Activated T-cell treated with anti-CD3 and anti-CD28 coated beads, Interleukin-2, amount 50 U/mL, for 4 hours (primary cell): Measurements from ENCODE around the gene OR5B21. TPM values are rescaled to one million over a fixed set of nuclear protein-coding genes. Genes with fewer than 3 reads are reported as not detected.
A peak's percentile ranks its signal among the peaks of the same experiment; 100 is the strongest.

Experiments used
- ATAC-seq, 2 donors: fragments of 200-7000 bp; cut with Tn5 transposase; one replicate each; pipeline ENCODE4 v1.10.0; 2021
- DNase-seq: peaks from one replicate; pipeline ENCODE4 v3.0.0-alpha.2; 2020
- H3K27me3 Mint-ChIP-seq: one replicate; pipeline ENCODE4 v1.8.0; 2021; ENCODE audit warnings: low read depth, mixed read lengths
- H3K36me3 Mint-ChIP-seq: one replicate; pipeline ENCODE4 v1.8.0; 2022; ENCODE audit warnings: mixed read lengths; ENCODE audit not compliant: insufficient read depth
- H3K4me1 Mint-ChIP-seq: one replicate; pipeline ENCODE4 v1.8.0; 2021; ENCODE audit warnings: low read depth, mixed read lengths
- H3K4me3 Mint-ChIP-seq: one replicate; pipeline ENCODE4 v1.8.0; 2021; ENCODE audit warnings: mild to moderate bottlenecking, moderate library complexity, mixed read lengths
- H3K9me3 Mint-ChIP-seq: one replicate; pipeline ENCODE4 v1.8.0; 2021; ENCODE audit warnings: mixed read lengths
- total RNA-seq, 3 donors: library from RNA; stranded (reverse); gene quantifications; one replicate each; pipeline ENCODE4 v1.2.1, GENCODE V29; 2021

OR5B21 gene
- total RNA-seq = not detected

GRCh38 chr11:58508005-58508404 is at the start of gene OR5B21:
TSS of gene OR5B21 (minus strand) at chr11:58508105. CDS start at chr11:58508105, 0 bp downstream.
- no peak for ATAC-seq
- Mint-ChIP-seq H3K36me3 (peaks cover 10% of the 10 kb centered on the region), H3K27me3 (no peaks in the 10 kb centered on the region), H3K4me3 (no peak within 1 kb of the TSS), H3K4me1 (peaks cover 5% of the 10 kb centered on the region), H3K9me3 (no peaks in the 10 kb centered on the region)
- DNase-seq = no peak

GRCh38 chr11:58549644-58550043 is 41.7 kb upstream of the OR5B21 start:
- Mint-ChIP-seq H3K27me3 (no peaks in the 10 kb centered on the region), H3K4me1 (peaks cover 7% of the 10 kb centered on the region), H3K9me3 (no peaks in the 10 kb centered on the region), H3K36me3 (peaks cover 85% of the 10 kb centered on the region), H3K4me3 (no peak overlapping the region)
- ATAC-seq = no peak
- DNase-seq = no peak

GRCh38 chr11:58546841-58547240 is 38.9 kb upstream of the OR5B21 start:
- DNase-seq (no peak), ATAC-seq (no peak)
- Mint-ChIP-seq H3K9me3 (no peaks in the 10 kb centered on the region), H3K36me3 (peaks cover 82% of the 10 kb centered on the region), H3K4me1 (peaks cover 21% of the 10 kb centered on the region), H3K4me3 (no peak overlapping the region), H3K27me3 (no peaks in the 10 kb centered on the region)

- H3K27me3 Mint-ChIP-seq = no peaks in the 10 kb centered on the region
- peaks cover 55% of the 10 kb centered on the region for H3K4me1 Mint-ChIP-seq
- ATAC-seq = no peak
- H3K36me3 Mint-ChIP-seq = peaks cover 67% of the 10 kb centered on the region
- no peaks in the 10 kb centered on the region for H3K9me3 Mint-ChIP-seq
- no peak for DNase-seq
- H3K4me3 Mint-ChIP-seq = no peak overlapping the region
Measured at GRCh38 chr11:58531865-58532341, 24.0 kb upstream of the OR5B21 start.

GRCh38 chr11:58530236-58530635 is 22.3 kb upstream of the OR5B21 start:
- H3K9me3 Mint-ChIP-seq = no peaks in the 10 kb centered on the region
- peaks cover 53% of the 10 kb centered on the region for H3K4me1 Mint-ChIP-seq
- DNase-seq (no peak), ATAC-seq (peak in 1 of 2 donors; percentile 27)
- peaks cover 55% of the 10 kb centered on the region for H3K36me3 Mint-ChIP-seq
- H3K27me3 Mint-ChIP-seq = no peaks in the 10 kb centered on the region
- H3K4me3 Mint-ChIP-seq = no peak overlapping the region

- Mint-ChIP-seq H3K36me3 (peaks cover 33% of the 10 kb centered on the region), H3K4me1 (peaks cover 60% of the 10 kb centered on the region)
Measured at GRCh38 chr11:58527429-58527828, 19.5 kb upstream of the OR5B21 start.

GRCh38 chr11:58526721-58527120 is 18.8 kb upstream of the OR5B21 start:
- Mint-ChIP-seq H3K36me3 (peaks cover 33% of the 10 kb centered on the region), H3K27me3 (no peaks in the 10 kb centered on the region), H3K4me3 (no peak overlapping the region)

More at GRCh38 chr11:58527429-58527828, 19.5 kb upstream of the OR5B21 start:
- DNase-seq (no peak), ATAC-seq (no peak)
- H3K4me3 Mint-ChIP-seq = no peak overlapping the region
- no peaks in the 10 kb centered on the region for H3K9me3 Mint-ChIP-seq
- H3K27me3 Mint-ChIP-seq = no peaks in the 10 kb centered on the region

GRCh38 chr11:58525037-58525614 is 17.2 kb upstream of the OR5B21 start:
- ATAC-seq (peak; percentile 79 to 82), DNase-seq (no peak)
- Mint-ChIP-seq H3K9me3 (no peaks in the 10 kb centered on the region), H3K27me3 (no peaks in the 10 kb centered on the region), H3K36me3 (peaks cover 26% of the 10 kb centered on the region), H3K4me3 (peak overlapping the region; percentile 68), H3K4me1 (peaks cover 64% of the 10 kb centered on the region)

More at GRCh38 chr11:58526721-58527120, 18.8 kb upstream of the OR5B21 start:
- peaks cover 67% of the 10 kb centered on the region for H3K4me1 Mint-ChIP-seq
- DNase-seq (no peak), ATAC-seq (no peak)
- no peaks in the 10 kb centered on the region for H3K9me3 Mint-ChIP-seq

GRCh38 chr11:58524232-58525036 is 16.5 kb upstream of the OR5B21 start:
- Mint-ChIP-seq H3K27me3 (no peaks in the 10 kb centered on the region), H3K4me3 (peak overlapping the region; percentile 68), H3K36me3 (peaks cover 22% of the 10 kb centered on the region), H3K4me1 (peaks cover 59% of the 10 kb centered on the region), H3K9me3 (no peaks in the 10 kb centered on the region)
- peak; percentile 49 to 60 for ATAC-seq
- DNase-seq = peak; percentile 33

- H3K36me3 Mint-ChIP-seq = no peaks in the 10 kb centered on the region
- H3K9me3 Mint-ChIP-seq = no peaks in the 10 kb centered on the region
- no peaks in the 10 kb centered on the region for H3K27me3 Mint-ChIP-seq
- no peak overlapping the region for H3K4me3 Mint-ChIP-seq
- DNase-seq = no peak
- ATAC-seq = peak in 1 of 2 donors; percentile 35
- H3K4me1 Mint-ChIP-seq = no peaks in the 10 kb centered on the region
Measured at GRCh38 chr11:58513747-58514367, 6.0 kb upstream of the OR5B21 start.

- Mint-ChIP-seq H3K4me1 (no peaks in the 10 kb centered on the region), H3K4me3 (no peak overlapping the region), H3K27me3 (no peaks in the 10 kb centered on the region), H3K9me3 (no peaks in the 10 kb centered on the region), H3K36me3 (peaks cover 10% of the 10 kb centered on the region)
- DNase-seq (no peak), ATAC-seq (no peak)
Measured at GRCh38 chr11:58511636-58512035, 3.7 kb upstream of the OR5B21 start.

GRCh38 chr11:58509748-58510147 is 1.8 kb upstream of the OR5B21 start:
- no peak for DNase-seq
- Mint-ChIP-seq H3K36me3 (peaks cover 10% of the 10 kb centered on the region), H3K27me3 (no peaks in the 10 kb centered on the region), H3K9me3 (no peaks in the 10 kb centered on the region), H3K4me1 (peaks cover 5% of the 10 kb centered on the region), H3K4me3 (no peak overlapping the region)
- no peak for ATAC-seq

GRCh38 chr11:58508814-58509213 is 909 bp upstream of the OR5B21 start:
- ATAC-seq (no peak), DNase-seq (no peak)
- Mint-ChIP-seq H3K27me3 (no peaks in the 10 kb centered on the region), H3K9me3 (no peaks in the 10 kb centered on the region), H3K36me3 (peaks cover 10% of the 10 kb centered on the region), H3K4me3 (no peak overlapping the region), H3K4me1 (peaks cover 5% of the 10 kb centered on the region)

- no peak for ATAC-seq
- H3K36me3 Mint-ChIP-seq = peaks cover 10% of the 10 kb centered on the region
Measured at GRCh38 chr11:58507355-58507754, 550 bp downstream of the OR5B21 start.

More at GRCh38 chr11:58507355-58507754, 550 bp downstream of the OR5B21 start:
- peaks cover 5% of the 10 kb centered on the region for H3K4me1 Mint-ChIP-seq
- H3K27me3 Mint-ChIP-seq = no peaks in the 10 kb centered on the region
- no peak for DNase-seq
- H3K4me3 Mint-ChIP-seq = no peak overlapping the region
- no peaks in the 10 kb centered on the region for H3K9me3 Mint-ChIP-seq
